H1 (cell line): Measurements from ENCODE around the gene OPCML. TPM values are rescaled to one million over a fixed set of nuclear protein-coding genes. Genes with fewer than 3 reads are reported as not detected.

ENCODE experiments used
- ATF2 ChIP-seq: IDR thresholded peaks from 2 replicates; pipeline ENCODE4 v1.6.1; 2012; ENCODE audit warnings: low read length, inconsistent platforms
- CBX8 ChIP-seq: fragments of 300-800, 300-1000 bp; sonication (generic); IDR thresholded peaks from 2 replicates; pipeline ENCODE4 v1.7.1; 2016; ENCODE audit warnings: low read depth, low read length, borderline replicate concordance
- CHD2 ChIP-seq: IDR thresholded peaks from 2 replicates; pipeline ENCODE4 v1.6.1; 2012; ENCODE audit warnings: low read length, improper control_type of control experiment
- CHD7 ChIP-seq: fragments of 300-600 bp; sonication (generic); IDR thresholded peaks from 2 replicates; pipeline ENCODE4 v1.7.1; 2012; ENCODE audit warnings: low read length, moderate library complexity, mild to moderate bottlenecking, inconsistent platforms; ENCODE audit not compliant: insufficient replicate concordance
- EZH2 ChIP-seq: fragments of 200-600 bp; sonication (generic); IDR thresholded peaks from 2 replicates; pipeline ENCODE4 v1.7.1; 2012; ENCODE audit warnings: low read depth, mild to moderate bottlenecking, moderate library complexity, low read length, inconsistent platforms; ENCODE audit not compliant: severe bottlenecking
- GABPA ChIP-seq: IDR thresholded peaks from 2 replicates; pipeline ENCODE4 v1.6.1; 2011; ENCODE audit warnings: mild to moderate bottlenecking, low read length, moderate library complexity, borderline replicate concordance; ENCODE audit not compliant: insufficient read depth
- JUND ChIP-seq: IDR thresholded peaks from 2 replicates; pipeline ENCODE4 v1.6.1; 2011; ENCODE audit warnings: mild to moderate bottlenecking, improper control_type of control experiment, low read length
- KDM1A ChIP-seq: fragments of 200-600, 300-600 bp; sonication (generic); IDR thresholded peaks from 2 replicates; pipeline ENCODE4 v1.7.1; 2016; ENCODE audit warnings: mild to moderate bottlenecking, low read length, borderline replicate concordance
- SP2 ChIP-seq: IDR thresholded peaks from 2 replicates; pipeline ENCODE4 v1.6.1; 2012; ENCODE audit warnings: mild to moderate bottlenecking, low read length, inconsistent platforms
- SUZ12 ChIP-seq: fragments of 200-600 bp; sonication (generic); IDR thresholded peaks from 2 replicates; pipeline ENCODE4 v1.6.1; 2012; ENCODE audit warnings: mild to moderate bottlenecking, inconsistent platforms, low read length, moderate library complexity, mixed read lengths
- TBP ChIP-seq: IDR thresholded peaks from 2 replicates; pipeline ENCODE4 v1.6.1; 2011; ENCODE audit warnings: low read depth, low read length, improper control_type of control experiment
- polyA plus RNA-seq, 7 experiments: library from polyadenylated mRNA; depleted of rRNA in 3 of 7; stranded (reverse) in 5 of 7; unstranded in 2 of 7; fragments of >200 nt in 5 of 7; fragments of 200-250 nt in 2 of 7; gene quantifications; 1 replicate in 5 of 7; 2 replicates in 1 of 7; 4 replicates in 1 of 7; pipeline versions ENCODE4 v1.2.1 to v1.2.3, GENCODE V29; 2011 to 2013; ENCODE audit warnings: missing spikeins in 2 of 7, mixed read lengths in 2 of 7
- total RNA-seq: library from RNA; stranded (reverse); fragmentation: NEBNext Ultra II Directional; extraction: Animal tissue kit (Norgen Biotek cat#: 25700); gene quantifications from 2 replicates; pipeline ENCODE4 v1.2.1, GENCODE V29; 2021

OPCML gene
- total and polyA plus RNA-seq, 2 of the 8 experiments (the other 6 are each of a cell fraction or from before 2014, with no cell fraction given): 2.3 to 3.1 TPM

DNA sequence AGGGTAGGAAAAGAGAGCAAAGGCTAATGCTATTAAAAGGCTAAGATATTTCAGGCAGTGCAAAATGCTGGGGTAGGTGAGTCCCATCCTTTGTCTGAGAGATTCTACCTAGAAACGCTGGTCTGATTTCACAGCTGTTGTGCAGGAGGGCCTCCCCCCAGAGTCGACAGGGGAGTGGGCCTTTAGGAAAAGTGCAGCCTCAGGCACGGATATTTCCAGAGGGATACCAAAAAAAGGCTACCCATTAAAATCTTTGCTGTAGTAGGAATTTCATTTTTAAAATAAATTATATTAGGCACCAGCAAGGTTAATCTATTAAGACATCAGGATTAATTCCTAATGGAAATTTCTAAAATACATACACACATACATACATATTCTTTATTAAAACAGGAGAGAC, 280.5 kb downstream of the OPCML start (continued):
- TF ChIP-seq CHD7: no peak
- TF ChIP-seq CBX8: no peak
- no peak for TF ChIP-seq SUZ12
- TF ChIP-seq EZH2: no peak
- TF ChIP-seq GABPA: no peak
- no peak for TF ChIP-seq TBP
- TF ChIP-seq CHD2: no peak
- no peak for TF ChIP-seq JUND
- TF ChIP-seq ATF2: no peak
- no peak for TF ChIP-seq KDM1A
- no peak for TF ChIP-seq SP2
